GM18508 (cell line): ENCODE results near the gene NCAPG.

Experiments
- ATAC-seq: cut with Tn5 transposase; IDR thresholded peaks from one replicate; pipeline ENCODE4 v1.9.1; 2021; ENCODE audit warnings: moderate number of reproducible peaks; ENCODE audit not compliant: insufficient read depth, unreplicated experiment

NCAPG gene

GRCh38 chr4:17867276-17867675, 56.5 kb downstream of the NCAPG start:
- ATAC-seq, result no peak

- no peak for ATAC-seq
These were observed 58.5 kb downstream of the NCAPG start for GRCh38 chr4:17869327-17869726.

- ATAC-seq, result peak; percentile 94
These were observed 64.8 kb downstream of the NCAPG start for GRCh38 chr4:17875402-17876070.

- no peak for ATAC-seq
These were observed 66.2 kb downstream of the NCAPG start for GRCh38 chr4:17876943-17877342.

GRCh38 chr4:17877661-17878060, 66.9 kb downstream of the NCAPG start:
- ATAC-seq, result no peak

GRCh38 chr4:17884063-17884462, 73.3 kb downstream of the NCAPG start:
- ATAC-seq, result no peak

GRCh38 chr4:17884511-17884910, 73.7 kb downstream of the NCAPG start:
- ATAC-seq, result no peak

- no peak for ATAC-seq
These were observed 78.9 kb downstream of the NCAPG start for GRCh38 chr4:17889692-17890091.

- no peak for ATAC-seq
These were observed 83.6 kb downstream of the NCAPG start for GRCh38 chr4:17894421-17894820.
